GM12873 (cell line): ENCODE measurements around the gene EGFR.

Source experiments
- CTCF ChIP-seq: IDR thresholded peaks from 2 replicates; pipeline ENCODE4 v1.5.1; 2012; ENCODE audit warnings: low read depth, mild to moderate bottlenecking, moderate library complexity, low read length, control low read depth; ENCODE audit not compliant: insufficient read depth; ENCODE audit errors: missing control alignments

EGFR gene

GRCh38 chr7:55198634-55199392 is 180.0 kb downstream of the EGFR start:
- TF ChIP-seq CTCF = no peak

- TF ChIP-seq CTCF = no peak
Measured at GRCh38 chr7:55199418-55199817, 180.6 kb downstream of the EGFR start.

GRCh38 chr7:55200441-55200840 is 181.6 kb downstream of the EGFR start:
- TF ChIP-seq CTCF = no peak

- no peak for TF ChIP-seq CTCF
Measured at GRCh38 chr7:55202150-55202913, 183.5 kb downstream of the EGFR start.

- TF ChIP-seq CTCF = no peak
Measured at GRCh38 chr7:55203300-55203699, 184.5 kb downstream of the EGFR start.

GRCh38 chr7:55205124-55205955 is 186.5 kb downstream of the EGFR start:
- no peak for TF ChIP-seq CTCF
